Hematopoietic multipotent progenitor cell (in vitro differentiated cells): ENCODE data around the gene PIMREG. TPM values are rescaled to one million over a fixed set of nuclear protein-coding genes. Genes with fewer than 3 reads are reported as not detected.
A peak's percentile ranks its signal among the peaks of the same experiment; 100 is the strongest.

ENCODE experiments used
- DNase-seq, 3 donors: peaks; one replicate each; pipeline ENCODE4 v3.0.0-alpha.2; 2011 to 2015; ENCODE audit warnings: low read depth in 2 of 3, low spot score in 2 of 3
- total RNA-seq: library from RNA; depleted of rRNA; stranded (reverse); fragments of >200 nt; gene quantifications from one replicate; pipeline ENCODE4 v1.2.3, GENCODE V29; 2012

PIMREG gene
- total RNA-seq, 1 donor: 0.54 TPM

- DNase-seq: peak in 1 of 3 donors; percentile 10
Measured at GRCh38 chr17:6496640-6497441, 52.6 kb downstream of the PIMREG start.

GRCh38 chr17:6497496-6498221 lies 53.4 kb downstream of the PIMREG start:
- no peak for DNase-seq

DNA sequence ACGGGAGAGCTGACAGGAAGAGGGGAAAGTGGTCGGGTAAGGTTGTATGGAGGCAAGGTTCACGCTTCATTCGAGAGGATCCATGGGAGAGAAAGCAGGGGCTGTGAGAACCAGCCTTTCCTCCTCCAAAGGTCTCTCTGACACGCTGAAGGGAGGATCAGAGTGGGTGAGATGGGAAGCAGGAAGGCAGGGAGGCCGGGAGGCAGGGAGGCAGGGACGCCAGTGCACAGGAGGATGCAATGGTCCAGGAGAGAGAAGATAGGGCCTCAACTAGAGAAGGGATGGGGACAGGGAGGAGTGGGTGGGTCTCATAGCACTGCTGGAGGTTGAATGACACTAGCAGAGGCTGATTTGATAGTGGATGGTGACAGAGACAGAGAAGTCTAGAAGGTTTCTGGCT lies 54.1 kb downstream of the PIMREG start:
- DNase-seq: no peak

GRCh38 chr17:6498901-6499540 lies 54.8 kb downstream of the PIMREG start:
- DNase-seq: no peak

Other genes with a start within 250 kb of the PIMREG start
- not detected for gene AIPL1, start 9.3 kb upstream of the PIMREG start, total RNA-seq
- 0.54 TPM for gene PITPNM3, start 112.1 kb downstream of the PIMREG start, total RNA-seq
- 10.8 TPM for gene KIAA0753, start 196.3 kb downstream of the PIMREG start, total RNA-seq
- 60.3 TPM for gene TXNDC17, start 196.6 kb downstream of the PIMREG start, total RNA-seq
- gene MED31, start 207.2 kb downstream of the PIMREG start, total RNA-seq: 4.6 TPM
- 1.6 TPM for gene C17orf100, start 207.3 kb downstream of the PIMREG start, total RNA-seq